MM.1S (cell line): ENCODE measurements around the gene WDR72.

Experiments
- DNase-seq: peaks from one replicate; pipeline ENCODE4 v3.0.0-alpha.2; 2015
- H2AFZ ChIP-seq: fragments of 300-600 bp; sonication (generic); 2 replicates; pipeline ENCODE4 v1.6.0; 2016; ENCODE audit warnings: antibody characterized with exemption, low read length
- H3F3A ChIP-seq: fragments of 300-600 bp; sonication (generic); 2 replicates; pipeline ENCODE4 v1.6.1; 2016; ENCODE audit warnings: mild to moderate bottlenecking, antibody characterized with exemption, low read length, moderate library complexity, mixed read lengths; ENCODE audit not compliant: insufficient read depth
- H3K27ac ChIP-seq: fragments of 300-600 bp; sonication (generic); 2 replicates; pipeline ENCODE4 v1.5.1; 2016; ENCODE audit warnings: mild to moderate bottlenecking, low read length
- H3K27me3 ChIP-seq: fragments of 300-600 bp; sonication (generic); replicated peaks from 2 replicates; pipeline ENCODE4 v1.6.0; 2016; ENCODE audit warnings: low read length; ENCODE audit not compliant: insufficient read depth
- H3K36me3 ChIP-seq: fragments of 300-600 bp; sonication (generic); replicated peaks from 2 replicates; pipeline ENCODE4 v1.6.1; 2016; ENCODE audit warnings: mild to moderate bottlenecking, low read length, mixed read lengths; ENCODE audit not compliant: insufficient read depth
- H3K4me1 ChIP-seq: fragments of 300-600 bp; sonication (generic); 2 replicates; pipeline ENCODE4 v1.6.1; 2016; ENCODE audit warnings: low read length, mixed read lengths
- H3K4me2 ChIP-seq: fragments of 300-600 bp; sonication (generic); 2 replicates; pipeline ENCODE4 v1.6.0; 2016; ENCODE audit warnings: low read depth, low read length
- H3K4me3 ChIP-seq: fragments of 300-600 bp; sonication (generic); 2 replicates; pipeline ENCODE4 v1.5.1; 2016; ENCODE audit warnings: low read length, mixed read lengths
- H3K79me2 ChIP-seq: fragments of 300-600 bp; sonication (generic); 2 replicates; pipeline ENCODE4 v1.6.1; 2016; ENCODE audit warnings: mixed run types, low read length, mixed read lengths
- H3K9ac ChIP-seq: fragments of 300-600 bp; sonication (generic); 2 replicates; pipeline ENCODE4 v1.6.1; 2016; ENCODE audit warnings: low read length, mixed read lengths
- H3K9me2 ChIP-seq: fragments of 300-600 bp; sonication (generic); replicated peaks from 2 replicates; pipeline ENCODE4 v1.6.1; 2016; ENCODE audit warnings: mild to moderate bottlenecking, low read length, mixed read lengths; ENCODE audit not compliant: insufficient read depth
- H3K9me3 ChIP-seq: fragments of 300-600 bp; sonication (generic); replicated peaks from 2 replicates; pipeline ENCODE4 v1.6.1; 2016; ENCODE audit warnings: mild to moderate bottlenecking, low read length, mixed read lengths; ENCODE audit not compliant: insufficient read depth
- H4K20me1 ChIP-seq: fragments of 300-600 bp; sonication (generic); 2 replicates; pipeline ENCODE4 v1.6.1; 2016; ENCODE audit warnings: mild to moderate bottlenecking, low read length, moderate library complexity, mixed read lengths; ENCODE audit not compliant: insufficient read depth
- EZH2 ChIP-seq: fragments of 300-600 bp; sonication (generic); optimal IDR thresholded peaks from 2 replicates; pipeline ENCODE3; 2017; ENCODE audit warnings: low read depth, mild to moderate bottlenecking, antibody characterized with exemption, low read length, mixed read lengths
- EZH2phosphoT487 ChIP-seq: fragments of 300-600 bp; sonication (generic); IDR thresholded peaks from 2 replicates; pipeline ENCODE4 v1.6.1; 2018; ENCODE audit warnings: antibody characterized with exemption, low read length
- TF ChIP-seq, protein P1 (sequence below): fragments of 300-600 bp; sonication (generic); IDR thresholded peaks from 2 replicates; pipeline ENCODE4 v1.5.1; 2016; ENCODE audit warnings: antibody characterized with exemption, low read length, mixed read lengths

Gene WDR72

DNA sequence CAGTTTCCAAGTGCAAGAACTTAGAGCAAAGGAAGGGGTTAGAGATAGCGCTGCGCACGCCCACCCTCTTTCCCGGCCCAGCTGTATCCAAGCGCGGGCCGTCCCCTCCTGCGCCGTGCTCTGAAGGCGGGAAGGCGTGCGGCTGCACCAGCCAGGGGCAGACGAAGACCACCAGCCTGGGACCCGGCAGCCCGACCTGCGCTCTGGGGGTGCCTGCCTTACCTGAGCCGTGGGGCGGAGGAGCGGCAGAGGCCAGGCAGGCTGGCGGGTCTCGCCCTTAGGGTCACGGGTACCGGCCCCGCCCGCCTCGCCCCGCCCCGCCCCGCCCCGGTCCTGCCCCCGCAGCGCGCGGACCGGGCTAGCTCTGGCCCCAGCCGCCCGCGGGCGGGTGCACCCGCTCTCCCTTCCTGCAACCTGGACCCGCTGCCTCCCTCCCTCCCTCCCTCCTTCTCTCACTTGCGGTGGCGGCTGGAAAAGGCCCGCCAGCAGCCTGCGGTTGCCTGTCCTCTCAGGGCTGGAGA lies at the start of gene WDR72:
Gene WDR72 (minus strand): TSS at position 253 of the 521 bp plus-strand sequence. CDS start 26,514 bp downstream, outside the sequence.
- no peaks in the 10 kb centered on the region for H3K27me3 ChIP-seq
- H4K20me1 ChIP-seq = no peaks in the 10 kb centered on the region
- H3K79me2 ChIP-seq = no peaks in the 10 kb centered on the region
- H2AFZ ChIP-seq = no peak within 1 kb of the TSS
- TF ChIP-seq EZH2 = no peak
- TF ChIP-seq, protein P1, sequence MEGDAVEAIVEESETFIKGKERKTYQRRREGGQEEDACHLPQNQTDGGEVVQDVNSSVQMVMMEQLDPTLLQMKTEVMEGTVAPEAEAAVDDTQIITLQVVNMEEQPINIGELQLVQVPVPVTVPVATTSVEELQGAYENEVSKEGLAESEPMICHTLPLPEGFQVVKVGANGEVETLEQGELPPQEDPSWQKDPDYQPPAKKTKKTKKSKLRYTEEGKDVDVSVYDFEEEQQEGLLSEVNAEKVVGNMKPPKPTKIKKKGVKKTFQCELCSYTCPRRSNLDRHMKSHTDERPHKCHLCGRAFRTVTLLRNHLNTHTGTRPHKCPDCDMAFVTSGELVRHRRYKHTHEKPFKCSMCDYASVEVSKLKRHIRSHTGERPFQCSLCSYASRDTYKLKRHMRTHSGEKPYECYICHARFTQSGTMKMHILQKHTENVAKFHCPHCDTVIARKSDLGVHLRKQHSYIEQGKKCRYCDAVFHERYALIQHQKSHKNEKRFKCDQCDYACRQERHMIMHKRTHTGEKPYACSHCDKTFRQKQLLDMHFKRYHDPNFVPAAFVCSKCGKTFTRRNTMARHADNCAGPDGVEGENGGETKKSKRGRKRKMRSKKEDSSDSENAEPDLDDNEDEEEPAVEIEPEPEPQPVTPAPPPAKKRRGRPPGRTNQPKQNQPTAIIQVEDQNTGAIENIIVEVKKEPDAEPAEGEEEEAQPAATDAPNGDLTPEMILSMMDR = no peak
- no peak for TF ChIP-seq EZH2phosphoT487
- no peak within 1 kb of the TSS for H3K9ac ChIP-seq
- no peaks in the 10 kb centered on the region for H3F3A ChIP-seq
- no peak within 1 kb of the TSS for H3K4me2 ChIP-seq
- H3K36me3 ChIP-seq = no peaks in the 10 kb centered on the region
- H3K9me2 ChIP-seq = no peaks in the 10 kb centered on the region
- H3K4me1 ChIP-seq = no peaks in the 10 kb centered on the region
- DNase-seq = peak; percentile 23
- no peak within 1 kb of the TSS for H3K4me3 ChIP-seq
- no peak within 1 kb of the TSS for H3K27ac ChIP-seq
- no peaks in the 10 kb centered on the region for H3K9me3 ChIP-seq

DNA sequence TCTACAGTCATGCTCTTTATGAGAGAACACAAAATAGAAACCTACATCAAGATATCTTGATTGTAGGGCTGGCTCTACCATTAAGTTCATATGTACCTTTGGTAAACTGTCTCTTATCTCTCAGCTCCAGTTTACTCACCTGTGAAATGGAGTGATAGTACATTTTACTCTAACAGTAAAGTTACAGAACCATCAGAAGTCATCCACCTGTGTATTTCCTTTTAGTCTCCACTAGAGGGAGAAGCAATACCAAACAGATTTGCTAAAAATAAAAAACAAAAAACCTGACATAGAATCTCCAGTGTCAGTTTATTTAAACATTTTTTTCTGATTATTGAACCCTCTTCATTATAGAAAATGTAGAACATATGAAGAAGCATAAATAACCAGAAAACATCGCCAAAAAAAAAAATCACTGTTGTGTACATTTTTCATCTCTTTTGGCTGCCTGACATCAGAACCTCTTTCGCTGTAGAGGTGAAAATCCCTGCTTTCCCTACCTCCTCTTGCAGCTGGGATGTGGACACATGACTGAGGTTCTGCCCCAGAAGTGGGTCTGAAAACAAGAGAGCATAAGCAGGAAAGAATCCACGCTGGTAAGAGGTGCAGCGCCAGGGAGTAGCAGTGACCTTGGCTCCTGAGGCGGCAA lies 48.7 kb upstream of the WDR72 start:
- H4K20me1 ChIP-seq = no peaks in the 10 kb centered on the region
- no peak overlapping the region for H2AFZ ChIP-seq
- no peaks in the 10 kb centered on the region for H3K4me1 ChIP-seq
- no peaks in the 10 kb centered on the region for H3F3A ChIP-seq
- H3K79me2 ChIP-seq = no peaks in the 10 kb centered on the region
- H3K4me3 ChIP-seq = no peak overlapping the region
- no peaks in the 10 kb centered on the region for H3K9me2 ChIP-seq
- no peak overlapping the region for H3K4me2 ChIP-seq
- DNase-seq = peak; percentile 26
- no peak for TF ChIP-seq EZH2
- TF ChIP-seq, protein P1 = peak; percentile 62
- H3K27ac ChIP-seq = no peak overlapping the region
- no peak overlapping the region for H3K9ac ChIP-seq
- no peaks in the 10 kb centered on the region for H3K27me3 ChIP-seq
- no peaks in the 10 kb centered on the region for H3K9me3 ChIP-seq
- H3K36me3 ChIP-seq = no peaks in the 10 kb centered on the region

DNA sequence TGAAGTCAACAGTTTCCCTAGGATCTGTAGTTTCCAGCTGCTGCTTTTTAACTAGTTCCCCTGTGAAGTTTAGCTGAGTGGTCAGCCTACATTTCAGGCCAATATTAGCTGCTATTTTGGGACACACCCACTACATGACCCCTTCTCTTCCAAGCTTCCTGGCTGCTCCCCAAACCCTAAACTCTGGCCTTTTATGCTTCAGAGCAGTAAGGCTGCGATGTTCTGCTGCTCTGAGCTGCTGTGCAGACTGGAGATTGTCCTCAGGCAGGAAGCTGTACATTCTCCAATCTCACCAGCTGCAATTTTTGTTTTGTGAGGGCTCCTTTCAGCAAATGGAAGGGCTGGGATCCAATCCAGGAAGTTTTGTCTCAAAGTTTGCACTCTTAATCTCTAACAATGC lies 48.0 kb upstream of the WDR72 start:
- Histone ChIP-seq H3K4me3 (no peak overlapping the region), H2AFZ (no peak overlapping the region), H3K36me3 (no peaks in the 10 kb centered on the region), H3K27ac (no peak overlapping the region), H3K9ac (no peak overlapping the region), H3F3A (no peaks in the 10 kb centered on the region), H3K9me3 (no peaks in the 10 kb centered on the region), H3K4me2 (no peak overlapping the region), H4K20me1 (no peaks in the 10 kb centered on the region), H3K27me3 (no peaks in the 10 kb centered on the region), H3K4me1 (no peaks in the 10 kb centered on the region), H3K9me2 (no peaks in the 10 kb centered on the region), H3K79me2 (no peaks in the 10 kb centered on the region)
- TF ChIP-seq EZH2phosphoT487 = no peak
- no peak for TF ChIP-seq EZH2
- TF ChIP-seq, protein P1 = no peak
- no peak for DNase-seq
